ENCODE data around the gene LOXL4. TPM values are rescaled to one million over a fixed set of nuclear protein-coding genes. Genes with fewer than 3 reads are reported as not detected.
A peak's percentile ranks its signal among the peaks of the same experiment; 100 is the strongest.

Gene LOXL4
- total and polyA plus RNA-seq, 8 donors, result 0.29 to 23.7 (median 1.7) TPM

GRCh38 chr10:98294270-98294627 lies 26.3 kb upstream of the LOXL4 start:
- no peaks in the 10 kb centered on the region for H3K9me3 ChIP-seq
- intact Hi-C loops (cut with DNase I; ENCODE audit: low total_unique reads), result no loop called here
- H3K27ac ChIP-seq, result no peak overlapping the region
- peaks cover 0 to 18% (median 0%) of the 10 kb centered on the region in 3 donors for H3K27me3 ChIP-seq
- 70 to 88% (median 85%) methylated on average over 3 of the region's 3 CpGs for WGBS, 5 donors
- no peak overlapping the region for H3K4me3 ChIP-seq
- no peaks in the 10 kb centered on the region for H3K36me3 ChIP-seq
- no peak for DNase-seq
- TF ChIP-seq POLR2A (IDR thresholded peaks at IDR 0.05) (no peak), POLR2AphosphoS5 (IDR thresholded peaks at IDR 0.05) (no peak), CTCF (IDR thresholded peaks at IDR 0.05) (no peak), EP300 (IDR thresholded peaks at IDR 0.05) (no peak)
- peaks cover 0 to 9% (median 0%) of the 10 kb centered on the region in 4 donors for H3K4me1 ChIP-seq

GRCh38 chr10:98293550-98294269 lies 25.7 kb upstream of the LOXL4 start:
- Histone ChIP-seq H3K36me3 (no peaks in the 10 kb centered on the region), H3K27ac (no peak overlapping the region), H3K9me3 (no peaks in the 10 kb centered on the region), H3K4me3 (no peak overlapping the region), H3K4me1 (peaks cover 0 to 9% (median 0%) of the 10 kb centered on the region in 4 donors), H3K27me3 (peaks cover 0 to 17% (median 0%) of the 10 kb centered on the region in 3 donors)
- no peak for DNase-seq
- WGBS, 5 donors, result 59 to 69% (median 62%) methylated on average over 8 of the region's 8 CpGs
- intact Hi-C loops (cut with DNase I; ENCODE audit: low total_unique reads), result no loop called here
- no peak for TF ChIP-seq POLR2AphosphoS5 (IDR thresholded peaks at IDR 0.05)
- TF ChIP-seq CTCF (IDR thresholded peaks at IDR 0.05), result no peak
- no peak for TF ChIP-seq POLR2A (IDR thresholded peaks at IDR 0.05)
- no peak for TF ChIP-seq EP300 (IDR thresholded peaks at IDR 0.05)

GRCh38 chr10:98292971-98293370 lies 25.0 kb upstream of the LOXL4 start:
- 59 to 71% (median 63%) methylated on average over 4 of the region's 4 CpGs for WGBS, 5 donors
- Histone ChIP-seq H3K9me3 (no peaks in the 10 kb centered on the region), H3K36me3 (no peaks in the 10 kb centered on the region), H3K4me3 (no peak overlapping the region), H3K4me1 (peaks cover 0 to 9% (median 0%) of the 10 kb centered on the region in 4 donors), H3K27ac (no peak overlapping the region), H3K27me3 (peaks cover 0 to 14% (median 0%) of the 10 kb centered on the region in 3 donors)
- TF ChIP-seq CTCF (IDR thresholded peaks at IDR 0.05), result no peak
- TF ChIP-seq POLR2A (IDR thresholded peaks at IDR 0.05), result no peak
- no peak for TF ChIP-seq POLR2AphosphoS5 (IDR thresholded peaks at IDR 0.05)
- no peak for TF ChIP-seq EP300 (IDR thresholded peaks at IDR 0.05)
- DNase-seq, result peak in 1 of 2 donors; percentile 47
- intact Hi-C loops (cut with DNase I; ENCODE audit: low total_unique reads), result no loop called here

GRCh38 chr10:98289802-98290209 lies 21.8 kb upstream of the LOXL4 start:
- H3K27me3 ChIP-seq, result no peaks in the 10 kb centered on the region
- H3K9me3 ChIP-seq, result no peaks in the 10 kb centered on the region
- H3K27ac ChIP-seq, result no peak overlapping the region
- DNase-seq, result no peak
- intact Hi-C loops (cut with DNase I; ENCODE audit: low total_unique reads), result no loop called here
- H3K4me3 ChIP-seq, result no peak overlapping the region
- WGBS, 5 donors, result 65 to 88% (median 77%) methylated on average over 1 to 10 of the region's 10 CpGs
- no peak for TF ChIP-seq POLR2A (IDR thresholded peaks at IDR 0.05)
- TF ChIP-seq CTCF (IDR thresholded peaks at IDR 0.05), result no peak
- no peak for TF ChIP-seq POLR2AphosphoS5 (IDR thresholded peaks at IDR 0.05)
- TF ChIP-seq EP300 (IDR thresholded peaks at IDR 0.05), result no peak
- peaks cover 0 to 9% (median 0%) of the 10 kb centered on the region in 4 donors for H3K4me1 ChIP-seq
- H3K36me3 ChIP-seq, result no peaks in the 10 kb centered on the region

Data from stomach (tissue), 9 donors.